Measurements from ENCODE around the gene DOCK6.
A peak's percentile ranks its signal among the peaks of the same experiment; 100 is the strongest.

Gene DOCK6

GRCh38 chr19:11246941-11247340 is 15.4 kb downstream of the DOCK6 start:
- no peak for DNase-seq (ENCODE audit: low read depth in 1 of 2, low spot score in 1 of 2)

DNA sequence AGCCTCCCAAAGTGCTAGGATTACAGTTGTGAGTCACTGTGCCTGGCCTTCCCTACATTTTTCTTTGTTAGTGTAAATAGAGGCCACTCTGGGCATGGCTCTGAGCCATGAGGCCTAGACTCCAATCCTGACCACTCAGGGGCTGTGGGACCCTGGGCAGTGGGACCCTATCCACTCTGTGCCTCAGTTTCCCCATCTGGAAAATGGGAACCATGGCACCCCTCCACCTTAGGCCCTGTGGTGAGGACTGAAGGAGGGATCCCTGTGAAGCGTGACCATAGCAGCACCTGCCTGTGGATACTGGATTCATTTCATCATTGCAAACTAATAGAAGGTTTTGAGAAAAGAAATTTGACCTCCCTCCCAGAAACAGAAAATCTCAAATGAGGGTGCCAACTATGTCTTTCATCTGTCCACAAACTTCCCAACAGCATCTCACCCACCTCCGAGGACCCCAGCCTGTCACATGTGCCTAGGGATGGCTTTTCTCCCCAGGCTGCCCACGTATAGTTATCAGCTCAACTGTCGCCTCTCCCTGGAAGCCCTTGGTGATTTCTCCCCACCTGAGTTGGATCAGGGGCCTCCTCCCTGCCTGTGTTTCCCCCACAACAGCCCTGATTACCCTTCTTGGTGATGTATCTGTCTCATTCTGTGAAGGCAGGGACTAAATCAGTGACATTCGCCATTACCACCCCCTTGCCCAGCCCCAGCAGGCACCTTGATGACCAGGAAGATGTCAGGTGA is 17.3 kb downstream of the DOCK6 start:
- no peak for DNase-seq (ENCODE audit: low read depth in 1 of 2, low spot score in 1 of 2)

DNA sequence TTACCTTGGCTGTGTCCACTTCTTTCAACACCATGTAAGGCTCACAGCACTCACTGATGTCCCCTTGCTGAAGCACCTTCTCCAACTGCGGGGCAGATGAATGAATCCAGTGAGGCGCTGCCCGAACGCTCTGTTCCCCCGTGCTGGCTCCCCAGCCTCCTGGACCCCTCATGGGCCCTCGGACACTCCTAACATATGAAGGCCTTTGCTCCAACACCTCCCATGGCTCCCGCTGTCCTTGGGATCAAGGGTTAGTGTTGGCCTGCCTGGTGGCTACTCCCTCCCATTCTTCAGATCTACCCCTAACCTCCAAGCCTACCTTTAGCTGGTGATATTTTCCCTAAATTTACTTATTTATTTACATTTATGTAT is 18.5 kb downstream of the DOCK6 start:
- no peak for DNase-seq (ENCODE audit: low read depth in 1 of 2, low spot score in 1 of 2)

- DNase-seq (ENCODE audit: low read depth in 1 of 2, low spot score in 1 of 2), result peak; percentile 78 to 83
These were observed 19.2 kb downstream of the DOCK6 start for GRCh38 chr19:11242864-11243797.

DNA sequence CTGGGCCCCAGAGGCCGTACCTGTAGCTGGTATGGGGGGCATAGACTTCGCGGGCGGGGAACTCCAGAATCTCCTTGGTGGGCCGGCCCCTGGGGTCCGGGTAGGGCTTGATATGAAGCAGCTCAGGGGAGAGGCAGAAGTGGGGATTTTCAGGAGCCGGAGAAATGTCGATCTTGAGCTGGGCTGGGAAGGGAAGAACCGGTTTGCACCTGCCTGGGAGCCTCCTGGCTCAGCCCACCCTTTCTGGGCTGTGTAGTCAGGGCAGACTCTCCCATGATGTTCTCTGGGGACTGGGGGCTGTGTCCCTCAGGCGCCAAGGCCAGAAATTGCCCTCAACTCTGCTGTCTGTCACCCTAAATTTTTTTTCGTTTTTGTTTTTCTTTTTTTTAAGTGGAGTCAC is 20.3 kb downstream of the DOCK6 start:
- DNase-seq (ENCODE audit: low read depth in 1 of 2, low spot score in 1 of 2), result no peak

DNA sequence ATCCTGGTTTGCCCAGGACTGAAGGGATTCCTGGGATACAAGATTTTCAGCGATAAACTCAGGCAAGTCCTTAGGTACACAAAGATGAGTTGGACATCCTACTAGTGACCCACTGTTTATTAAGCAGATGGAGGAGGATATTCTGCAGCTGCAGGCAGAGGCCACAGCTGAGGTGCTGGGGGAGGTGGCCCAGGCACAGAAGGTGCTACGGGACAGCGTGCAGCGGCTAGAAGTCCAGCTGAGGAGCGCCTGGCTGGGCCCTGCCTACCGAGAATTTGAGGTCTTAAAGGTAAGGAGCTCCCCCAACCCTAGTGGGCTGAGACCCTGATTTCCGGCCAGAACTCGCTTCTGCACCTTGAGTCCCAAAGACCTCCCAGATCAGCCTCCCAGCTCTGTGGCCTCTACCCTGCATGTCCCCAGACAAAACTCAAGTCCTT is 22.3 kb downstream of the DOCK6 start:
- DNase-seq (ENCODE audit: low read depth in 1 of 2, low spot score in 1 of 2), result no peak

DNA sequence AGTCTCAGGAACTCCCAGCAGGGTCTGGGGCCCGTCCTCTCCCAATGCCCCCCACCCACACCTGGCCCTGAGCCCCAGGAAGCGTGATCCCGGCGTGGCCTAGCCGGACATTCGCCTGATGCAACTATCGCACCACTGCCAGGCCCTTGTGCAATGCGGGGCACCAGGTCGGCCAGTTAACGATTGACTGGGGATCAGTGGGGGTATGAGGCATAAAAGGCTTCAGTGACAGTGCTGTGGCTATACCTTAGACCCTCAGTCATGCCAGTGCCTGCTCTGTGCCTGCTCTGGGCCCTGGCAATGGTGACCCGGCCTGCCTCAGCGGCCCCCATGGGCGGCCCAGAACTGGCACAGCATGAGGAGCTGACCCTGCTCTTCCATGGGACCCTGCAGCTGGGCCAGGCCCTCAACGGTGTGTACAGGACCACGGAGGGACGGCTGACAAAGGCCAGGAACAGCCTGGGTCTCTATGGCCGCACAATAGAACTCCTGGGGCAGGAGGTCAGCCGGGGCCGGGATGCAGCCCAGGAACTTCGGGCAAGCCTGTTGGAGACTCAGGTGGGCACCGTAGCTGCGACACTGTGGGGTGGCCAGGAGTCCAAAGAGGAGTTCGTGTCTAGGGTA is 22.8 kb downstream of the DOCK6 start, which contains the start of gene ANGPTL8:
Gene ANGPTL8, plus strand, starts transcription at position 243 of the 624 bp plus-strand sequence. Its CDS starts 19 bp downstream, at position 262.
- no peak for DNase-seq (ENCODE audit: low read depth in 1 of 2, low spot score in 1 of 2)

GRCh38 chr19:11238781-11239376 is 23.4 kb downstream of the DOCK6 start:
- no peak for DNase-seq (ENCODE audit: low read depth in 1 of 2, low spot score in 1 of 2)

- DNase-seq (ENCODE audit: low read depth in 1 of 2, low spot score in 1 of 2), result no peak
These were observed 24.3 kb downstream of the DOCK6 start for GRCh38 chr19:11238041-11238440.

- no peak for DNase-seq (ENCODE audit: low read depth in 1 of 2, low spot score in 1 of 2)
These were observed 25.0 kb downstream of the DOCK6 start for GRCh38 chr19:11237321-11237720.

DNA sequence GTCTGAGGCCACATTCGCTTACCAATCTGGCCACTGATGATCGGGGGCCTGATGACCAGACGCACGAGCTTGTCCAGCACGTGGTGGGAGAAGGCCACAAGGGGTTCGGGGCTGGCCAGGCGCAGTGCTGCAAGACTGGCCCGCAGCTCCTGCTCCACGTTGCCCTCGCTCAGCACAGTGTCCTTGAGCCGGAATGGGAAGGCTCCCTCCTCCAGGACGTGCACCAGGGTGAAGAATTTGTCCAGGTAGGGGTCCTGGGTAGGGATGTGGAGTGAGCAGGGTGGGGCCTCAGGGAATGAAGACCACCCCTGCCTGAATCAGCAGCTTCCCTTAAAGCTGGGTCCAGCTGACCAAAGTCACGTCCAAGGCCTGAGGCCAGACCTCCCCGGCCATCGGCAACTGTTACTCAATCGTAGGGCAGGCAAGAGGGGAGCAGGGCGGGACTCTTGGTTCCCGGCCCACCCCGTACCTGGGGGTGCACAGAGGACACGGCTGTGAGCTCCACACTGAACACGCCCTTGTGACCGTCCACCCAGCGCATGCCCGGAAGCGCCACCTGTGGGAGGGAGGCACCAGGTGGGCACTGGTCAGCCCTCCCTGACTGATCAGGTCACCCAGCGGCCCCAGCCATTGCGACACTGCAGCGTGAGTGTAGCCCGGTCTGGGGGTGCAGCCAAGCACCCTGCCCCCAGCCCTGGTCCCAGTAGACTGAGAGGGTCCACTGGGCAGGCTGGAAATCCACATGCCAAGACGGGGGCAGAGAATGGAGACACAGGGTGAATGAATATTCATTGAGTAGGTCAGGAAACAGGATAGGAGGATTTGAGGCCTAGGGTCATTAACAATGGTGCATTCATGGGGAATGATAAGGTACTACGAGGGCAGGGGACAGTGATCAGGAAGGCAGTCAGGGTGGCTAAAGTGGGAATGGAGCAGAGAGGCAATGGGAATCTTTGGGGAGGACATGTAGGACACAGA is 25.7 kb downstream of the DOCK6 start:
- DNase-seq (ENCODE audit: low read depth in 1 of 2, low spot score in 1 of 2), result no peak

GRCh38 chr19:11234486-11235075 is 27.7 kb downstream of the DOCK6 start:
- DNase-seq (ENCODE audit: low read depth in 1 of 2, low spot score in 1 of 2), result no peak

GRCh38 chr19:11233073-11233472 is 29.3 kb downstream of the DOCK6 start:
- DNase-seq (ENCODE audit: low read depth in 1 of 2, low spot score in 1 of 2), result no peak

- no peak for DNase-seq (ENCODE audit: low read depth in 1 of 2, low spot score in 1 of 2)
These were observed 29.8 kb downstream of the DOCK6 start for GRCh38 chr19:11232555-11232954.

DNA sequence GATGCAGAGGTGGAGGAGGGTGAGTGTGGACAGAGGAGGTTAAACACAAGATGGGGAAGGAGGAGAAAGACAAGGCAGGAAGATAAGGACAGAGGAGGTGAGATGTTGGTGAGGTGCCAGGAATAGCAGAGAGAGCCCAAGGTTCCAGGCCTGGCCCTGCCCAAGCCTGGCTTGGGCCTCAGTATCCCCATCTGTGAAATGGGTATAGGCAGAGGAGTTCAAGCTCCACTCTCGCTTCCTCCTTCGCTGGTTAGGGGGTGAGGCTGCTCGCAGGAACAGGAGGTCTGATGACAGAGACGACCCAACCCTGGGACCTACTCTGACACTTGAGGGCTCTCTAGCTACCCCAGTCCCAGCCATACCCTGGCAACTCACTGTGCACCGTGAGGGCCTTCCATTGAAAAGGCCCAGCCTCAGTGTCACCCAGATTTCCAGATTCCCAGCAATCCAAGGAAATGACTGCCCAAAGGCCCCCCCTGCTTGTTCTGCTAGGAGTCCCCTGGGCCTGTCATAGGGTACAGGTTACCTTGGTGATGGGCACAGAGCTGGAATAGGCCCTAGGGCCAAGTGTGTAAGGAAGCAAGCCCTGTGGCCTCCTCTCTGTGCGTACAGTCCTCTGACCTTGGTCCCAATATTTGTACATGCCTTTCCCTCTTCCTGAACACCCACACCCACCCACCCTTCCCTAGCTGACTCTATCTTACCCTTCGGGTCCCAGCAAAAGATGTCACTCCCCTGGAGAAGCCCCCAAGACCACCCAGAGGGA is 31.5 kb downstream of the DOCK6 start:
- no peak for DNase-seq (ENCODE audit: low read depth in 1 of 2, low spot score in 1 of 2)

GRCh38 chr19:11227195-11227886 is 35.0 kb downstream of the DOCK6 start:
- no peak for DNase-seq (ENCODE audit: low read depth in 1 of 2, low spot score in 1 of 2)

- DNase-seq (ENCODE audit: low read depth in 1 of 2, low spot score in 1 of 2), result no peak
These were observed 35.6 kb downstream of the DOCK6 start for GRCh38 chr19:11226716-11227166.

GRCh38 chr19:11225815-11226214 is 36.5 kb downstream of the DOCK6 start:
- DNase-seq (ENCODE audit: low read depth in 1 of 2, low spot score in 1 of 2), result no peak
